Gastroesophageal sphincter (tissue), 3 donors: ENCODE results near the gene LGALS1.

Experiments used
- EP300 ChIP-seq: sonication (generic); formaldehyde crosslinking; IDR thresholded peaks from one replicate; pipeline ENCODE4 v1.6.1; 2017; ENCODE audit warnings: antibody characterized with exemption, mild to moderate bottlenecking
- POLR2AphosphoS5 ChIP-seq: sonication (generic); formaldehyde crosslinking; IDR thresholded peaks from one replicate; pipeline ENCODE4 v1.6.1; 2017; ENCODE audit warnings: antibody characterized with exemption
- TF ChIP-seq, protein P1 (sequence below), 4 experiments: fragments of 200-600 bp in 2 of 4; fragments of 450-650 bp in 2 of 4; sonication (generic) in 1 of 4; IDR thresholded peaks; one replicate each; pipeline ENCODE4 v1.5.1; 2017 to 2019; ENCODE audit warnings: antibody characterized with exemption in 4 of 4, mild to moderate bottlenecking in 2 of 4, moderate library complexity in 2 of 4

- TF ChIP-seq, protein P1, sequence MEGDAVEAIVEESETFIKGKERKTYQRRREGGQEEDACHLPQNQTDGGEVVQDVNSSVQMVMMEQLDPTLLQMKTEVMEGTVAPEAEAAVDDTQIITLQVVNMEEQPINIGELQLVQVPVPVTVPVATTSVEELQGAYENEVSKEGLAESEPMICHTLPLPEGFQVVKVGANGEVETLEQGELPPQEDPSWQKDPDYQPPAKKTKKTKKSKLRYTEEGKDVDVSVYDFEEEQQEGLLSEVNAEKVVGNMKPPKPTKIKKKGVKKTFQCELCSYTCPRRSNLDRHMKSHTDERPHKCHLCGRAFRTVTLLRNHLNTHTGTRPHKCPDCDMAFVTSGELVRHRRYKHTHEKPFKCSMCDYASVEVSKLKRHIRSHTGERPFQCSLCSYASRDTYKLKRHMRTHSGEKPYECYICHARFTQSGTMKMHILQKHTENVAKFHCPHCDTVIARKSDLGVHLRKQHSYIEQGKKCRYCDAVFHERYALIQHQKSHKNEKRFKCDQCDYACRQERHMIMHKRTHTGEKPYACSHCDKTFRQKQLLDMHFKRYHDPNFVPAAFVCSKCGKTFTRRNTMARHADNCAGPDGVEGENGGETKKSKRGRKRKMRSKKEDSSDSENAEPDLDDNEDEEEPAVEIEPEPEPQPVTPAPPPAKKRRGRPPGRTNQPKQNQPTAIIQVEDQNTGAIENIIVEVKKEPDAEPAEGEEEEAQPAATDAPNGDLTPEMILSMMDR (IDR thresholded peaks at IDR 0.05), result no peak
- TF ChIP-seq POLR2AphosphoS5 (no peak), EP300 (no peak)
These were observed 2.9 kb downstream of the LGALS1 start for GRCh38 chr22:37678372-37678771.
